Osteocyte (in vitro differentiated cells): ENCODE measurements around the gene CCL25. TPM values are rescaled to one million over a fixed set of nuclear protein-coding genes. Genes with fewer than 3 reads are reported as not detected.
"Not testable (repeated sequence)": the region's sequence is repeated elsewhere in the genome, so short reads cannot be mapped to it uniquely, and the experiment has no call there.

ENCODE experiments used
- DNase-seq: peaks from one replicate; pipeline ENCODE4 v3.0.0; 2021; ENCODE audit warnings: mixed read lengths; ENCODE audit not compliant: unreplicated experiment; ENCODE audit errors: extremely low spot score
- H3K27ac Mint-ChIP-seq: one replicate; pipeline ENCODE4 v1.8.0; 2021; ENCODE audit warnings: mild to moderate bottlenecking, mixed read lengths; ENCODE audit not compliant: unreplicated experiment
- H3K27me3 Mint-ChIP-seq: one replicate; pipeline ENCODE4 v1.8.0; 2021; ENCODE audit warnings: mixed read lengths; ENCODE audit not compliant: unreplicated experiment
- H3K36me3 Mint-ChIP-seq: one replicate; pipeline ENCODE4 v1.8.0; 2021; ENCODE audit warnings: mixed read lengths; ENCODE audit not compliant: unreplicated experiment
- H3K4me1 Mint-ChIP-seq: one replicate; pipeline ENCODE4 v1.8.0; 2021; ENCODE audit warnings: mixed read lengths; ENCODE audit not compliant: unreplicated experiment
- H3K4me3 Mint-ChIP-seq: one replicate; pipeline ENCODE4 v1.8.0; 2021; ENCODE audit warnings: mild to moderate bottlenecking, moderate library complexity, mixed read lengths; ENCODE audit not compliant: unreplicated experiment
- H3K9me3 Mint-ChIP-seq: one replicate; pipeline ENCODE4 v1.8.0; 2021; ENCODE audit warnings: mixed read lengths; ENCODE audit not compliant: unreplicated experiment
- total RNA-seq: library from RNA; stranded (reverse); gene quantifications from 2 replicates; pipeline ENCODE4 v1.2.1, GENCODE V29; 2021
- TF ChIP-seq, protein P1 (sequence below): fragments of 200-600 bp; sonication (generic); IDR thresholded peaks from 2 replicates; pipeline ENCODE4 v1.5.0; 2021; ENCODE audit warnings: antibody characterized with exemption, mild to moderate bottlenecking, moderate library complexity

CCL25 gene
- total RNA-seq, 1 donor from 2014 or later = not detected

DNA sequence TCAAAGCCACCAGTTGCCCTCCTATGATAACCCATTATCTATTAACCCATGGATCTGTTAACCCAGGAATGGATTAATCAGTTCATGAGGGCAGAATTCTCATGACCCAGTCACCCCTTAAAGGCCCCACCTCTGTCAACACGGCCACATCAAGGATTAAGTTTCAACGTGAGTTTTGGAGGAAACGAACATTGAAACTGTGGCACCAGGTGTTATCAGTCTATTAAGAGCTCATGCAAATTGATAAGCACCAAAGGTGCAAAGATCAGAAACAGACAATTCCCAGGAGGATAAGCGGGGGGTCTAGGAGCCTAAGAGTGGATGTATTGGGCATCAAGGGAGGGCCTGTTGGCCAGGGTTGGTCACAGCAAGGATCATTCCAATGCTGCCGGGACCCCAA is 27.2 kb upstream of the CCL25 start:
- no peak for DNase-seq
- no peak overlapping the region for H3K27ac Mint-ChIP-seq

DNA sequence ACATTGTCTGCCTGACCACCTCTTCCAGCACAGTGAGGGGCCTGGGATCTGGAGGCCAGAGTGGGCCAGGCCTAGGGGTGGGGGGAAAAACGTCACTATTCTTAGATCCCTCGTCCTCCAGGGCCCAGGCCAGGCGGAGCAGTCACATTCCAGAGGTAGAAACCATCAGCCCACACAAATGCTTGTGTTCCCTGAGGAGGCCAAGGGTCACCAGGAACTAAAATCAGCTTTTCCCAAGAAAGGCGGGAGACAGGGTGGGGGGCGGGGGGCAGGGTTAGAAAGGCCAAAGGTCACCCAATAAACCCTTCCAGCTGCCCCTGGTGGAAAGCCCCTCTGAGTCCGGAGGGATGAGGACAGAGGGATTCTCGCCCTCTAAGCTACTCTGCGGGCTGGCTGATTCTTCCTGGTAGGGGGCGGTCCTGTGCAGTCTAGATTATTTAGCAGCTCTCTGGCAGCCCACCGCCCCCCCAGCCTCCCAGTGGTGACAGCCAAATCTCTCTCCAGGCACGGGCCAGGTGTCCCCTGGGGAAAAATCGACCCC is 23.5 kb upstream of the CCL25 start:
- H3K27ac Mint-ChIP-seq = no peak overlapping the region
- no peaks in the 10 kb centered on the region for H3K36me3 Mint-ChIP-seq
- no peak overlapping the region for H3K4me3 Mint-ChIP-seq
- peaks cover 10% of the 10 kb centered on the region for H3K4me1 Mint-ChIP-seq
- no peaks in the 10 kb centered on the region for H3K27me3 Mint-ChIP-seq
- H3K9me3 Mint-ChIP-seq = no peaks in the 10 kb centered on the region
- TF ChIP-seq, protein P1, sequence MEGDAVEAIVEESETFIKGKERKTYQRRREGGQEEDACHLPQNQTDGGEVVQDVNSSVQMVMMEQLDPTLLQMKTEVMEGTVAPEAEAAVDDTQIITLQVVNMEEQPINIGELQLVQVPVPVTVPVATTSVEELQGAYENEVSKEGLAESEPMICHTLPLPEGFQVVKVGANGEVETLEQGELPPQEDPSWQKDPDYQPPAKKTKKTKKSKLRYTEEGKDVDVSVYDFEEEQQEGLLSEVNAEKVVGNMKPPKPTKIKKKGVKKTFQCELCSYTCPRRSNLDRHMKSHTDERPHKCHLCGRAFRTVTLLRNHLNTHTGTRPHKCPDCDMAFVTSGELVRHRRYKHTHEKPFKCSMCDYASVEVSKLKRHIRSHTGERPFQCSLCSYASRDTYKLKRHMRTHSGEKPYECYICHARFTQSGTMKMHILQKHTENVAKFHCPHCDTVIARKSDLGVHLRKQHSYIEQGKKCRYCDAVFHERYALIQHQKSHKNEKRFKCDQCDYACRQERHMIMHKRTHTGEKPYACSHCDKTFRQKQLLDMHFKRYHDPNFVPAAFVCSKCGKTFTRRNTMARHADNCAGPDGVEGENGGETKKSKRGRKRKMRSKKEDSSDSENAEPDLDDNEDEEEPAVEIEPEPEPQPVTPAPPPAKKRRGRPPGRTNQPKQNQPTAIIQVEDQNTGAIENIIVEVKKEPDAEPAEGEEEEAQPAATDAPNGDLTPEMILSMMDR = no peak
- no peak for DNase-seq

More for the DNA sequence above, 27.2 kb upstream of the CCL25 start:
- Mint-ChIP-seq H3K4me1 (peaks cover 22% of the 10 kb centered on the region), H3K27me3 (no peaks in the 10 kb centered on the region), H3K36me3 (no peaks in the 10 kb centered on the region), H3K9me3 (no peaks in the 10 kb centered on the region), H3K4me3 (no peak overlapping the region)
- TF ChIP-seq, protein P1 = no peak

DNA sequence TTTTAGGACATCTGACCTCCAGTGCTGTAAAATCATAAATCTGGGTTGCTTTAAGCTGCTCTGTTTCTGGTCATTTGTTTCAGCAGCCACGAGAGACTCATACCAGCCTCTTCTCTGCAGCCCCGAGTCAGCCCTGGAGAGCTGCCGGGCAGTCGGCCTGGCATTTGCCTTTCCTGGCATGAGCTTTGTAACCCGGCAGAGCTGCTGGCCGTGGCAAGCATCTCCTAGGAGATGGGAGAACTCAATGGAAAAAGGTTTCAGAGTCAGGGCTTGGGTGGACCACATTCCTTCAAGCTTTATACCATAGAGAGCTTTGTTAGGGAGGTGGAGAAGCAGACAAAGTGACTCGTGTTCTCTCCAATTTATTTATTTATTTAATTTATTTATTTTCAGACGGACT is 21.6 kb upstream of the CCL25 start:
- Mint-ChIP-seq H3K27ac (no peak overlapping the region), H3K36me3 (no peaks in the 10 kb centered on the region), H3K4me3 (no peak overlapping the region), H3K27me3 (peaks cover 2% of the 10 kb centered on the region), H3K9me3 (no peaks in the 10 kb centered on the region), H3K4me1 (peaks cover 10% of the 10 kb centered on the region)
- DNase-seq = no peak
- TF ChIP-seq, protein P1 = no peak

DNA sequence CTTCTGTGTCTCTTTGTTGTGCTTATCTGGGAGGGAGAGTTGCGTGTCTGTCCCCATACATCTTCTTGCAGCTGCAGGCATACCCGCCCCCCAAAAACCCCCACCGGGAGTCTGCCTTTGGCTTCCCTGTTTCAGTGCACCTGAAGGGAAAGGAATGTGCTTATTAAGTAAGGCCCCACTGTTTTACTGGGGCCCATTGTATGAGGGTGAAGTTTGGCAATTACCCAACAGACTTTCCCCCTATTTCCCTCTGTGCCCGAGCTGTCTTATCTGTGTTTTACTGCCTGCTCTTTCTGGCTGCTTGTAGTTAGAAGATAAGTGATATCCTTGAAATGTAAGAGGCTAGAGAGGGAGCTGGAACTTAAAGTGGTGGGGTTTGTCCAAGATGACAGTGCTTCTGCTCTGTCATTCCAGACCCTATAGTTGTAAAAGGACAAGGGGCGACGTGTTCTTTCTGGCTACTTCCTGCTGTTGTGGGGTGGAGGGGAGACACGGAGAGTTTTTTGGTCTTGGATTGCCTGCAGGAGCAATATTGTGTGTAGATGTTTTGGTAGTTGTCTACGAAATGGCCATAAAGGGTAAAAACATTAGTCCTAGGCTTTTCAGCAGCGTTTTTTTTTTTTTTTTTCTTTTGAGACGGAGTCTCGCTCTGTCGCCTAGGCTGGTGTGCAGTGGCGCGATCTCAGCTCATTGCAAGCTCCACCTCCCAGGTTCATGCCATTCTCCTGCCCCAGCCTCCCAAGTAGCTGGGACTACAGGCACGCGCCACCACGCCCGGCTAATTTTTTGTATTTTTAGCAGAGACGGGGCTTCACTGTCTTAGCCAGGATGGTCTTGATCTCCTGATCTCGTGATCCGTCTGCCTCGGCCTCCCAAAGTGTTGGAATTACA is 19.0 kb upstream of the CCL25 start:
- H3K4me3 Mint-ChIP-seq, H3K27ac Mint-ChIP-seq, DNase-seq, H3K9me3 Mint-ChIP-seq, H3K4me1 Mint-ChIP-seq, H3K36me3 Mint-ChIP-seq: not testable (repeated sequence)
- H3K27me3 Mint-ChIP-seq = peaks cover 15% of the 10 kb centered on the region

DNA sequence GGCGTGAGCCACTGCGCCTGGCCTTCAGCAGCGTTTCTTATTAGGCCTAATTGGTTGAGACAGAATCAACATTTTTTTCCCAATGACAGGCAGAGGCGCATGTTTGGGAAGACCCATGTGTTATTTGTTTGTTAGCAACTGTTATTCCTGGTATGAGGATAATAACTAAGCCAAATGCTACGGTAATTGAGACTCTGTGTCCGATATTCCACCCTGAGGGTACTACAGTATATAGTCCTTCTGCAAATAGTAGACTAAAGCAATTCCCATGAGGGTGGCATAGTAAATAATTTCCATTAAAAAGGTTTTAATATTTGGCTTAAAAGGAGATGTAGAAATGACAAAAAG is 18.4 kb upstream of the CCL25 start:
- Mint-ChIP-seq H3K9me3 (no peaks in the 10 kb centered on the region), H3K4me1 (peaks cover 3% of the 10 kb centered on the region), H3K36me3 (no peaks in the 10 kb centered on the region), H3K4me3 (no peak overlapping the region), H3K27ac (no peak overlapping the region), H3K27me3 (peaks cover 15% of the 10 kb centered on the region)
- no peak for DNase-seq
- TF ChIP-seq, protein P1 = no peak
